NCI-H2029 treated with DMSO at 0.1 percent for 48 hours (cell line): ENCODE results near the gene RGS3.

ENCODE experiments used
- DNase-seq: peaks from one replicate; lab custom pipeline; 2025; lab: John Stamatoyannopoulos, UW

The RGS3 gene

DNA sequence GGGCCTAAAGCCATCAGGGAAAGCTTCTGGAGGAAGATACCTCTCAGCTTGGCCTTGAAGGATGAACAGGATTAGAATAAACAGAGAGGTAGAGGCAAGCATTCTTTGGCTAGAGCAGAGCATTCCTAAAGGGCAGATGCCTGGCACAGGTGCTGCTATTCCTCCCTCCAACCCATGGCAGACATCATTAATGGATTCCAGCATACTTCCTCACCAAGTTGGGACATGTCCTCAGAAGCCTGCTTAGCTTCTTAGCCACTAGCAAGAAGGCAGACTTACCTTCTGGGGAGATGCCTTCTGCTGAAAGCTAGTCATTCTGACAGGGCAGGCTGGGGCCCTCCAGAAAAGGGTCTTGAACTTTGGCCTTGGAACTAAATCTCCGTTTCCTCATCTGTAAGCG, 122.0 kb downstream of the RGS3 start:
- DNase-seq = no peak

- DNase-seq = no peak
Observed at GRCh38 chr9:113587471-113588031, 124.0 kb downstream of the RGS3 start.

DNA sequence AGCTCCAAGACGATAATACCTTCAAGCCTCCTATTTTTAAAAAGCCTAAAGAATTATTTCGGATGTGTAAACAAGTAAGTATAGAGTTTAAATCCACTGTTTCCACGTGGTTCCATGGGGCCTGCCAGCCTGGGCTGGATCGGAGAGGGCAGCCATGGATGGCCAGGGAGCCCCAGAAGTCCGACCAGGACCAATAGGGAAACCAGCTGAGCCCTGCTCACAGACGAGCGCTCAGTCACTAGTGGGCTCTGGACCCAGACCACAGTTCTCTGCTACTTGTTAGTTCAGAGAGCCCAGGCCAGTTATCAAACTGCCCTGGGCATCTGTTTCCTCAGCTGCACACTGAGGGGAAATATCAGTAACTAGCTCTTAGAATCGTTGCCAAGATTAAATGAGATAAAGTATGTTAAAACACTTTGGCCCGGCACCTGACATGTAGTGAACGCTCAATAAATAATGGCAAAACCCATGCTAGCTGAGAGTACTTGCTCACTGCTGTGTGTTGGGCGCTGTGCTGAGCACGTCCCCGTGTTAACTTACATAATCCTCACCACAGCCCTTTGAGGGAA, 124.8 kb downstream of the RGS3 start:
- no peak for DNase-seq

DNA sequence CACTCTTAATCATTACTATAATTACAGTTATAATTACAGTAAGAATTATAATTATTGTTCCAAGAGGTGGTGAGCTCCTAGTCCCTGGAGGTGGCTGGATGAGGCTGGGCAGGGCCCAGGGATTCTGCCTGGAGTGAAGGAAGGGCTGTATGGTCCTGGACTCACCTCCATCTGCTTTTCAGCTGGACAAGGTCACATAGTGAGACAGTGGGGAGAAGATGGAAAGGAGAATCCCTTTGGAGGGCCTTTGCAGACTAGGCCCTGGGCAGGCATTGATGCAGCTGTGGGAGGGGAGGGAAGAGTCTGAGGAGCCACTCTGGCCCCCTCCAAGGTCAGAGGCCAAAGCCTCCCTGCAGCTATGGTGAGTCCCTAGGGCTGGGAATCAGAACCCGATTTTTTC, 125.4 kb downstream of the RGS3 start:
- DNase-seq = no peak

DNA sequence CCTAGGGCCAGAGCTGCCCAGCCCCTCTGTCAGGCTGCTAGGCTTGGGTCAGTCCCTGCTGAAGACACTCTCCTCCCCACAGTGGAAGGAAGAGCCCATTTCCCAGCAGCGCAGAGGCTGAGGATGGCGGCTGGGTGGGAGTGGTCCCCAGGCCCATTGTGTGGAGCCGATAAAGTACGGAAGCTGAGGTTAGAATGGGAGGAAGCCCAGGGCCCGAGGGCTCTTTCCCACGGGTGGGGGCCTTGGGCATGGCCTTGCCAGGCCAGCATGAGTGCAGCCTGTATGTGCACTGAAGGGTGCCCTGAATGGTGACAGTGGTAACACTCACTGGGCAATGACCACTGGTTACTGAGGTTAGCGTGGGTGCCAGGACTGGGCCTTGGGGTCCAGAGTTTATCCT, 125.9 kb downstream of the RGS3 start:
- no peak for DNase-seq

GRCh38 chr9:113589890-113590289, 126.4 kb downstream of the RGS3 start:
- DNase-seq = no peak

- no peak for DNase-seq
Observed at GRCh38 chr9:113590389-113590788, 126.9 kb downstream of the RGS3 start.

DNA sequence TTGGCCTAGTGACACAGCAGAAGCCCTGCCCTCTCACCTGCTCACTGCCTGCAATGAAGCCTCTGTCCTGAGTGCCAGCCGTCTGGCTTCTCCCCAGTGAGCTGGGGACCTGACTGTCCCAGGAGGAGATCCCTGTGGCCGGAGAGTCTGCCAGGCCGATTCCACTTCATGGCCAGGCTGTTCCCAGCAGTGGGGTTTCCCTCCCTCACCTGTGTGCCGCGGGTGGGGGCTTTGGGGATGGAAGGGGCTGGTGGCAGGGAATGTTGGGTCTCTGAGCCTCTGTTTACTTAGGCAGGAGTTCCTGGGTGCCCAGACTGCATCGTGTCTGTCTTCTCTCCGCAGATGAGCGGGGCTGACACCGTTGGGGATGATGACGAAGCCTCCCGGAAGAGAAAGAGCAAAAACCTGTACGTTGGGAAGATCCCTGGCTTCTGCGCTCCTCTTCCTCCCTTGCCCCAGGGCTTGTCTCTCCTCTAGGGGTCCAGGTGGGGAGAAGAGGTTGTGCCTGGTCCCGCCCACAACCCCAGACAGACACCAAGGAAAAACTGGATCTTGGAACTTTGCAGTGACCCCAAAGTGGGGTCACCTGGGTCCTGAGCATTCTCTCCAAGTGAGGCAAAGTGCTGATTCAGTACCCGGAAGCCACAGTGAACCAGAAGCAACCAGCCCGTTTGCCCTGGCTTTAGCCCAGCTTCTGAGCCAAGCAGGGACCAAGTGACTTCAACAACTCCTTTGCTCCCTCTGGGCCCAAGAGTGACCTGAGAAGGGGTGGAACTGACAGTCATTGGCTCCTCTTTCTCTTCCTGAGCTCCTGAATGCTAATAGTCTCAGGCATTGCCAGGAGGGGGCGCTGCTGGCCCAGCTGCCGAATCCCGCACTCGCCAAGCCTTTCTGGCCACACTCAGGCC, 127.7 kb downstream of the RGS3 start:
- peak; percentile 30 for DNase-seq

- DNase-seq = no peak
Observed at GRCh38 chr9:113591899-113592625, 128.5 kb downstream of the RGS3 start.

DNA sequence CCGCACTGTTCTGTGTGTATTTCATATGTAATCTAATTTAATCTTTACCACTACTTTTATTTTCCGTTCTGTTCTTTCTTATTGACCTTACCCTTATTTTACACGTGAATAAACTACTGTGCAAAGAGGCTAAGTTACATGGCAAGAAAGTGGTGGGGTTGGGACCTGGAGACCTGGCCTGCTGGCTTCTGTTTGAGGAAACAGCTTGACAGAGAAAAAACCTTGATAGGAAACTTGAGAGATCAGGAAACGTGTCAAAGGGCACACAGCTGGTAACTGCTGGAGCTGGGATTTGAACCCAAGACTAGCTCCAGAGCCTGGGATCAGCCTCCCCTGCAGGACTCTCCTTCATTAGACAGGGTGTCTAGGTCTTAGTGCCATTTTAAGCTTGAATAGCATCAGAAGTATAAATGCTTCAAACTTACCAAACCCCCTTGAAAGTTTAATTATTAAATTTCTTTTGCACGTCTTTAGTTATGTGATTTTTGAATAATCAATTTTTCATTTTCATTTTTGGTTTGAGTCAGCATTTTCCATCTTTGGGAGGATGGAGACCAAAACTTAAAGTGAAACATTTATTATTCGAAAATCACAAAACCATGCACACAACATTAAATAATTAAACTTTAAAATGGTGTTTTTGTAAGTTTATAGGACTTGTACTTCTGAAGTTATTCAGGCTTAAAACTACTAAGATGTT, 129.5 kb downstream of the RGS3 start:
- DNase-seq = no peak

DNA sequence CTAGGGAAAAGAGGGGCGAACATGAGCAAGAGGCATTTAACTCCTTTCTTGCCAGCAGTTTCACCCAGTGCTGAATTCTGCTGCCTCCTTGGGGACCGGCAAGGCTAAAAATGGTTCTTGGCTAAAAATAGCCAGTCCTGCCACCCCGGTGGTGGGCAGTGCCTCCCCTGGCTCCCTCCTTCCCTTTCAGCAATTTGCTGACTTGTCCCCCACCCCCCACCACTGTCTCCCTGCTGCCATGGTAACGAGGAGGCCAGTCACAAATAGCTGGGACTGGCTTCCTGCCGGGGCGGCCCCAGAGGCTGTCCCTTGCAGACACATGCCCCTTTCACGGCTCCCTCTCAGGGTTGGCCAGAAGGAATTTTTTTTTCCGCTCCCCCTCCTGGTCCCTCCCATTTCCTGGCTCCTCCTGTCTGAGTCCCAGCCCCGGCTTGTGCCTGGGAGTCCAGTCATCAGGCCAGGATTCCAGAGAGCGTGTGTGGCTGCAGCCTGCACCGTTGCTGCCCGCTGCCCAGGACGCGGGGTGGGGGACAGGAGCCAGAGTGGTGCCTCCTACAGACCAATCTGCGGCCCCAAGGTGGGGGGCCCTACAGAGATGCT, 130.3 kb downstream of the RGS3 start:
- no peak for DNase-seq

GRCh38 chr9:113594484-113595299, 131.2 kb downstream of the RGS3 start:
- DNase-seq = no peak

DNA sequence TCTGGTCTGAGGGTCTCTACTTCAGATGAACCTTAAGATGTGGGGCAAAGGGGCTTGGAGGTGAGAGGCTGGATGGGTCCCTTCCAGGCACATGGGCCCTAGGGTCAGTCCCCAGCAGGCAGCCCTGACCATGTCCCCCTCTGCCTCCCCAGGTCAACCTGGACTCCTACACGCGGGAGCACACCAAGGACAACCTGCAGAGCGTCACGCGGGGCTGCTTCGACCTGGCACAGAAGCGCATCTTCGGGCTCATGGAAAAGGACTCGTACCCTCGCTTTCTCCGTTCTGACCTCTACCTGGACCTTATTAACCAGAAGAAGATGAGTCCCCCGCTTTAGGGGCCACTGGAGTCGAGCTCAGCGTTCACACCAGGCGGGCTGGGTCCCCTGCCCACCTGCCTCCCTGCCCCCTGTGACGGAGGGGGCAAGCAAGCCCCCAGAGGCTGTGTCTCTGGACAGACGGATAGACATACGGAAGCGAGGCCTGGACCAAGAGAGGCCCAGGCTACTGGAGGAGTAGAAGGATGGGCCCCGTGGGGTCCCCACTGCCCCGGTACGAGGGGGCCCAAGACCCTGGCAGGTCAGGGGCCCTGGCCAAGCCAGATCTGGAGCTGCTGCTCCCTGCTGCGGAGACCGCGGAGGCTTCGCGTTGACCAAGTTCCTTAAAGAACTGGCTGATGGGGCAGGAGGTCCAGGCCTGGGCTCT, 133.2 kb downstream of the RGS3 start:
- no peak for DNase-seq

DNA sequence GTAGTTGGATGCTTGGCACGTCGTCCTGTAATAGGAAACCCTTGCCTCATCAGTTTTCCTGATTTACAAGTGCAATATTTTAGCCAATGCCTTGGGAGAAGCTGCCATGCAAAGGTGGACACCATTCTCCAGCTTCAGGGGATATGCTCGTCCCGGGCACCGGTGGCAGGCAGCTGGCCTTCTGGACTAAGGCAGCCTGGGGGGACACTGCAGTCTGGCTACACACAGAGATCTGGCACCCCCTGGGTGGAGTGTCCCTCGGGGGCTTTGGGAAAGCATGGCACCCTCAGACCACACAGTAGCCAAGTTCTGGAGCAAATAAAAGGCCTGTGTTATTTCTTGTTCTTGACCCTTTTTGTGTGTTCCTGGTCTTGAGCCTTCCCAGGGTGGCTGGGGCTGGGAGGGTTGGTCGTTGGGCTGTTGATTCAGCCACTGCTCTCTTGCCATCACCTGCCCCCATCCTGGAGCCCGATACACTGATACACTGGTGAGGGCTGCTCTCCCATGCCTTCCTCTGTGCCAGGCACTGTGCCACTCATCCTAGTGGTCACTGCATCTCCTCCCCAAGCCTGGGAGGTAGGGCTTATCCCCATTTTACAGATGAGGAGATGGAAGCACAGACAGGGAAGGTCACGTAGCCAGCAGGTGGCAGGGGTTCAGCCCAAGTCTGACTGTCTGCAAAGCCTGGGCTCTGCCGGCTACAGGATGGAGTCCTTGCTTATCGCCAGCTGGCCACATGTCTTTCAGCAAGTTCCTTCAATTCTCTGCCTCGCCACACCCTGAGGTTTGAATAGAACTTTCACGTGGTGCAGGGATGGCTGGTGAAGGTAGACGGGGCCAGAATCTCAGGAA, 134.1 kb downstream of the RGS3 start:
- DNase-seq = no peak

GRCh38 chr9:113598451-113598850, 134.9 kb downstream of the RGS3 start:
- DNase-seq = no peak

DNA sequence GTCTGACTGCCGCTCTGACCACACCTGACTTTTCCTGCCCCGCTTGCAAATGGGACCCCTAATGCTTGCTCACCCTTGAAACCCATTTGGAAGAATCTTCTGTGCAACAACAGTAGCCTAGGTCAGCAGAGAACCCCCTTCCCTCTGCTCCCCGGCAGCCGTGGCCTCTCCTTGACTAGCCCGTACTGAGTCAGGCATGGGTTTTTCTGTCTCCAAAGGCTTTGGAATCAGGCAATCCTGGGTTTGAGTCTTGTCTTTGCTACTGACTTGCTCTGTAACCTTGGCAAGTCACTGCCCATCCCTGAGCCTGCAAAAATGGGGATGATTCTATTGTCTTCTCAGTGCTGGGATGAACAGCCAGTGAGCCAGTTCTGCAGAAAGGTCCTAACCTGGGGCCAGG, 135.4 kb downstream of the RGS3 start:
- DNase-seq = no peak

- no peak for DNase-seq
Observed at GRCh38 chr9:113599646-113600022, 136.1 kb downstream of the RGS3 start.

DNA sequence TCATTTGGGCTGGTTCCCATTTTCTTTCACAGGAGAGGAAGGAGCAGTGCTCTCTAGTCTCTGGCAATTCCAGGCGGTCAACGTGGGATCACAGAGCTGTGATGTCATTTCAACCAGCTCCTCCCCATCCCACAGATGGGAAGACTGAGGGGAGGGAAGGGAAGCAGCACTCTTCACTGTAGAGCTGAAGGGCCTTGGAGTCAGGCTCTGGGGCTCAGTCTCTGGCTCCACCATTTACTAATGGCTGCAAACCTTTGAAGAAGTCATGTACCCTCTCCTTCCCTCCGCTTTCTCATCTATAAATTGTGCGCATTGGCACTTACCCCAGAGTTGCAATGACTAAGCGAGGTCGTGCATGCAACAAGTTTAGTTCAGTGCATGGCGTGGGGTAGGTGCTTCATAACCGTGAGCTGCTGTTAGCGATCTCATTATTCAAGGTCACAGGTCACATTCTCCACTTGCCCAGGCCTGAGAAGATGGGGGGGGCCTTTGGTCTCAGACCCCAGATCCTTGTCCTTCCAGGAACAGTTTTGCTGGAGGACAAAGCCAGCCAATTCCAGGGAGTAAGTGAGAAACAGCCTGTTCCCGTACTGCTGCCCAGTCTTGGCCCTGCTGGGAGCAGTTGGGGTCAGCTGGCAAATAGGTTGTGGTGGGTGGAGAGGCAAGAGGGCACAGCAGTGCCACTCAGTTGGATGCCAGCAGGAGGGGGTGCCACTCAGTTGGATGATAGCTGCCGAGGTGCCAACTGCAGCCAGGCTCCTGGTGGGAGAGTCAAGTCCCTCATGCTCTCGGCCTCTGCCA, 136.7 kb downstream of the RGS3 start:
- no peak for DNase-seq
